LHCN-M2 (cell line): ENCODE data around the gene ALG14. TPM values are rescaled to one million over a fixed set of nuclear protein-coding genes. Genes with fewer than 3 reads are reported as not detected.

Source experiments
- DNase-seq: peaks from one replicate; pipeline ENCODE4 v3.0.0-alpha.2; 2012; ENCODE audit warnings: low read depth
- total RNA-seq: library from RNA; depleted of rRNA; stranded (reverse); fragments of >200 nt; gene quantifications from 2 replicates; pipeline ENCODE4 v1.2.3, GENCODE V29; 2014

Gene ALG14
- total RNA-seq, 1 experiment from 2014 or later = 1.5 TPM

DNA sequence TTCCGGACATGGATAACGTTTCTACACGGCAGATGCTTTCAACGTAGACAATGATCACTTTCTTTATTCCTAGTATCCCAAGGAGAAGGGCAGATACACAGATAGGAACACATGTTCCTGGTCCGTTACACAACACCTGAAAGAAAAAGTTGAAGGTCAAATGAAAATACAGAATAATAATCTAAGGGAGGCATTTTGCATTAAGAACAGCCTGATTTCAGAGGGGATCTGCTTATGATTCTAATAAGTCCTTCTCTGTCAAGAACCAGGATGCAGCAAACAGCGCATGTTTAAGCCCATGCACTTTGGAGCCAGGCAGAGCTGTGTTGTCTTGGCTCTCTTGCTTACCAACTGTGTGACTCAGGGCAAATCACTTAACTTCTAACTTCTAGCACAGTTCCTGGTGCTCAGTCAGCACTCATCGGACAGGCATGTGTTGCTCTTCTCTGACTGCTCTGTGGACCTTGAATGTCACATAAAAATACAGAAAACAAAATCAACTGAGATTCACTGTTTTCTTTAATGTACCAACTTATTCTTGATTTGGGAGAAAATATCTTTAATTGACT lies 89.5 kb downstream of the ALG14 start:
- peak; percentile 84 for DNase-seq

- no peak for DNase-seq
Measured at GRCh38 chr1:94982398-94982797, 90.4 kb downstream of the ALG14 start.

DNA sequence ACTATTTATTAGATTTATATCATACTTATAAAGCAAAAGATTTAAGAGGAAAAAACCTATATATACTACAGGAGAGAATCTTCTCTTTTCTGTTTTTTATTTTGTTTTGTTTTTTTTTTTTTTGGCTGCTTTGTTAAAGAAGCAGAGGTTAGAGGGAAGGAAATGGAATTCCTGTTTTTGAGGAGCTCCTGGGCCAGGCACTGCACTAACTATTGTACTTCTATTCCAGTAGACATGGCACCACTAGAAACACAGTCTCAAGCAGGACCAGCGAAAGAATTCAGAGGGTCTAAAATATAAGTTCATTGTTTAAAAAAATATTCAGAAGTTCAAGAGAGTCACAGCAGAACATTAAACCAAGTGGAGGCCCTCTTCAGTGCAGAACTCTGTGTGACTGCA lies 91.2 kb downstream of the ALG14 start:
- no peak for DNase-seq

DNA sequence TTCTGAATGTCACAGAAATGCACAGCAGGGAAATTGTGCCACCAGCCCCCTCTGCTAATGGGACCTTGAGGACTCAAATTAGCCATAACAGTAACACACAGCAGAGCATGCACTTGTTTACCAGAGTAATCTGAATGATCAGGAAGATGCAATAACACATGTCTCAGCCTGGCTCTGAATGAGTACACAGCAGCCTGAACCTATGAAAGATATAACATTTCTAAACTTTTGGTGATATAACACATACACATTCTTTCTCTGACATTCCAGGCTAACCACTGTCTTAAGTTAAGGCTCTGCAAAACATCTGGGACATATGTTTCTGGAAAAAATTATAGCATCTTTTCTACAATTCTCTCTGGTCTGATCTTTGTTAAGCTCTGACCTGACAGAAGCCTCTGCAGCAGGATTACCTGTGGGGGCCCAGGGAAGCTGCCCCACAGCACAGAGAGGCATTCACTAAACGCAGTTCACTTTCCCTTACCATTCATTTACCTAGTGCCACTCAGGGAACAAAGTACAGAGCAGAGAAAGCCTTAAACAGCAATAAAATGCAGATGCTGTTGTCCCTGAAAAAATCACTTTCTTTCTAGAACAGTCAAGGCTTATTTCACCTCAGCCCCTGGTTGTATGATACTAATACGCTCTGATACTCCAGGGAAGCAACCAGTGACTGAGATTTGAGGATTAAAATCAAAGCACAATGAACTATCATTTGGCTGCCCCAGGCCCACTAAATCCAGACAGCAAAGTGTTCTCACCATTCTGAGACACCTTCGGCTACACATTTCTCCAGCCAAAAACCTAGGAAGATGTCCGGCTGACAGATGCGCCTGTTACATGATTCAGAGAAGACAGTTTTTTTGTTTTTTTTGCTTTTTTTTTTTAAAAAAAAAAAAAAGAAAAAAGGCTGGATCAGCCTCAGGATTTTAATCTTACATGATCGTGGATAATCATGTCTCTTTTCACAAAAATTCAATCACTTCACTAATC lies 91.9 kb downstream of the ALG14 start:
- no peak for DNase-seq

- DNase-seq = no peak
Measured at GRCh38 chr1:94979656-94980581, 92.8 kb downstream of the ALG14 start.

DNA sequence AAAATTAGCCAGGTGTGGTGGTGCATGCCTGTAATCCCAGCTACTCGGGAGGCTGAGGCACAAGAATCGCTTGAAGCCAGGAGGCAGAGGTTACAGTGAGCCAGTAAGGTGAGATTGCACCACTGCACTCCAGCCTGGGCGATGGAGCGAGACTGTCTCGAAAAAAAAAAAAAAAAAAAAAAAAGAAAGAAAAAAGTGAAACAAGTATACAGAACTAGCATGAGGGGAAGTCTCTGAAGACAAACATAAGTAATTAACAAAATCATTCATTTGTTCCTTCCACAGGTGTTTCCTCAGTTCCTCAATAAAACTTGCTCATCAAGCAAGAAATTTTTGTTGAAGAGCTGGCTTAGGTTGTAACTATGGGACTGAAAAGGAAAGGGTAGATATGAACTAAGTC lies 93.6 kb downstream of the ALG14 start:
- DNase-seq = no peak

- DNase-seq = no peak
Measured at GRCh38 chr1:94978401-94978800, 94.3 kb downstream of the ALG14 start.

DNA sequence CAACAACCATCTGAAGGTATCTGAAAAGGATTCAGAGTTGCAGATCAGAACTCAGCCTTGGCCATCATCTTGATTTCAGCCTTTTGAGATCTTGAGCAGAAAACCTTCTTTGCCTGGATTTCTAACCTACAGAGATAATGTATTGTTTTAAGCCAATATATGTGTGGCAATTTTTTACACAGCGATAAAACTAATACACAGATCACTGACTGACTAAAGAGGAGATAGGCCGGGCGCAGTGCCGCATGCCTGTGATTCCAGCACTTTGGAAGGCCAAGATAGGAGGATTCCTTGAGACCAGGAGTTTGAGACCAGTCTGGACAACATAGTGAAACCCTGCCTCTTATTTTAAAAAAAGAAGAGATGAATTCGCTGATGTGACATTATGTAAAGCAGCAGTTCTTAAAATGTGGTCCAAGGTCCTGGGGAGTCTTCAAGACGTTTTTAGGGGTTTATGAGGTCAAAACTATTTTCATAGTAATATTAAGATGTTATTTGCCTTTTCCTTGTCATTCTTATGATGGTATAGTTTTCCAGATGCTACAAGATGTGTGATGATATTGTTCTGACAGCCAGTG lies 95.7 kb downstream of the ALG14 start:
- DNase-seq = no peak

GRCh38 chr1:94974824-94975223 lies 97.9 kb downstream of the ALG14 start:
- DNase-seq = peak; percentile 93

DNA sequence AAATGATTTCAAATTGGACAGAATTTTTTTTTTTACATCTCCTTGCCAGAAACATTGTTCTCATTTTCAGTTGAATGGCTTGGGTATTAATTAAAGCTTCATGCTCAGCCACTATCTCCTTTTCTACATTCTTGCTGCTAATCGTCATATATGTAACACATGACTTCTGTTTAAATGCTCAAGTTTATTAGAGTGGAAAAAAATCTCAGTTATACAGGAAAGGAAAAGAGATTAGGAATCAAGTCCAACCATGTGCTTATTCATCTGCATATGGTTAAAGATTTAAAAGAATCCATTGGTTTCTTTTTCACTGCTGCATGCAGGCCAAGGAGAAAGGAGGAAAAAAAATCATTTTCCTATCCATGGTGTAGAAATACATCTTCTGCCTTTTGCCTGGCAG lies 98.5 kb downstream of the ALG14 start:
- DNase-seq = no peak

GRCh38 chr1:94973309-94973922 lies 99.3 kb downstream of the ALG14 start:
- no peak for DNase-seq

GRCh38 chr1:94971491-94971924 lies 101.2 kb downstream of the ALG14 start:
- peak; percentile 98 for DNase-seq

GRCh38 chr1:94970783-94971182 lies 102.0 kb downstream of the ALG14 start:
- peak; percentile 89 for DNase-seq

- DNase-seq = no peak
Measured at GRCh38 chr1:94969137-94969536, 103.6 kb downstream of the ALG14 start.

DNA sequence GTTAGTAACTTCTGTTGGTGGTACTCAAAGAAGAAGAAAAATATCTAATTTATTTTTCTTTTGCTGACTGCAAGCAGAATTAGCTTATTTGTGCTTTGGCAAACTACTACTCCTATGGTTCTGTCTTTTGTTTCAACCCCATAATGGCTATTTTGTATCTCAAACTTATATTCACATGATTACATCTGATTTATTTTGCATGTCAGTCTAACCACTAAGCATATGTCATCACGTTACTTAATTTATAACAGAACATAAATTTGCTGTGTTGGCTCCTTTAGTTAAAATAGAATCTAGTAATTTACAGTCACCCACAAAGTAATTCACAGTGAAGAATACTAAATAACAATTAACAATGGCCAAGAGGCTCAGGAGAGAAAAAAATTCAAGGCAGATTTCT lies 106.7 kb downstream of the ALG14 start:
- DNase-seq = no peak

GRCh38 chr1:94963864-94964263 lies 108.9 kb downstream of the ALG14 start:
- DNase-seq = no peak

DNA sequence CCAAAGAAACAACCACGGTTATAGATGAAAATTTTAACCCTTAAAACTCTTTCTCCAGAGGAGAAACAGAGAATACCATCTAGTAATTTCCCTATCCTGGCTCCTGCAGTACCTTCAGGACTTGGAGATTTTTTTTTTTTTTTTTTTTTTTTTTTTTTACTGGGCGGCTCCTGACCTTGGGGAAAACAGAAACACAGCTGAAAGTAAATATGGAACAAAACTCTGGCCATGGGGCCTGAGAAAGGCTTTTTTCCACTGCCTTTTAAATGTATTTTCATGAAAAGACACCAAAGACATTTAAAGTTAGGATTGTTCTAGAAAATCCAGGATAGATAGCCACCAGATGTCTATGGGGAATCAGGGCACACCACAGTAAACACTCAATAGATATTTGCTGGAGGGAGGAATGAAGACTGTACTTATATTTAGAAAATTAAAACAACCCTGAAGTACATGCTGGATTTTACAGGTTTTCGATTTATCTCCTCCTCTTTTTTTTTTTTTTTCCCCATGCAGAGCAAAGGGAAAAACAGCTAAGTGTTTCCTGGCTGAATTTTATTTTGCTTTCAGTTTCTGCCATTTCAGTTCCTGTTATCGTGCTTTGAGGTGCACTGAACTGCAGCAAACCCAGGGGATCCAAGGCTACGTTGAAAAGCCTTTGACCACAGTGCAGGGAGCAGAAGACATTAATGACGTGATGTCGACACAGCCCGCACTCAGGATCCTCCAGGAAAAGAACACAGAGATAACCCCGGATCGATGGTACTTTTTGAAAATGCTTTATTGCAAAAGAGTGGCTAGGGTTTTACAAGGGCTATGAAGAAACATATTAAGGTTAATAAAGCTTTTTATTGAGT lies 110.1 kb downstream of the ALG14 start:
- DNase-seq = peak; percentile 73

DNA sequence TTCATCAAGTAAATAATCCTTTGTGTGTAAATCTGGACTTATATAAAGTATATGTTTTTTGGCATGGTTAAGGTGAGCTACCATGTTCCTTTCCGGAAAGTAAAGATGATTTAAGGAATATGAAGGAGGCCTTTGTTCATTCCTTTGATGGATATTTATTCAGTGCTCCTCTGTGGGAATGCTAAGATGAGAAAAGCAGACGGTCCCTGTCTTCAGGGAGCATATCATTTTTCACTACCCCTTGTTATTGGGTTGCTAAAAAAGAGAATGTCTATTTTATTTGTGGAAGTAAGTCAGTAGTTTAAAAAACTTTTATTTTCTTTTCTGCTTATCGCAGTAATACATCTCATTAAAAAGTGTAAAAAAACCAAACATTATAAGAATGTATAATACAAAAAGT lies 110.8 kb downstream of the ALG14 start:
- DNase-seq = no peak

DNA sequence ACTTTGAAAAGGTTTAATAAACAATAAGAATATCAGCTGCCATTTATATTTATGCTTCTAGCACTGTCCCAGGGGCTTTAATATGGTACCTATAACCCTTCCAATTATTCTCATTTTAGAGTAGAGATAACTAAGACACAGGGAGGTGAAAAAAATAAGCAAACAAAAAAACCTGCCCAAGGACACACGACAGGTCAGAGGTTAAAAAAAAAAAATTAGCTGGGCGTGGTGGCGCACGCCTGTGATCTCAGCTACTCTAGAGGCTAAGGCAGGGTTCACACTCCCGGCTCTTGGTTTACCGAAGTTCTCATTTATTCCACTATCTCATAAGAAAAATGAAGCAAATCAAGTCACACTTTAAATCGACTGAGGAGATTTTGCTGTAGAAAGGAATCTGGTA lies 111.2 kb downstream of the ALG14 start:
- DNase-seq = no peak

- no peak for DNase-seq
Measured at GRCh38 chr1:94958081-94958480, 114.7 kb downstream of the ALG14 start.
